ENCODE data around the gene SUSD2. TPM values are rescaled to one million over a fixed set of nuclear protein-coding genes. Genes with fewer than 3 reads are reported as not detected.

Gene SUSD2
- total RNA-seq, 2 experiments from 2014 or later, result 0.38 to 0.54 TPM

DNA sequence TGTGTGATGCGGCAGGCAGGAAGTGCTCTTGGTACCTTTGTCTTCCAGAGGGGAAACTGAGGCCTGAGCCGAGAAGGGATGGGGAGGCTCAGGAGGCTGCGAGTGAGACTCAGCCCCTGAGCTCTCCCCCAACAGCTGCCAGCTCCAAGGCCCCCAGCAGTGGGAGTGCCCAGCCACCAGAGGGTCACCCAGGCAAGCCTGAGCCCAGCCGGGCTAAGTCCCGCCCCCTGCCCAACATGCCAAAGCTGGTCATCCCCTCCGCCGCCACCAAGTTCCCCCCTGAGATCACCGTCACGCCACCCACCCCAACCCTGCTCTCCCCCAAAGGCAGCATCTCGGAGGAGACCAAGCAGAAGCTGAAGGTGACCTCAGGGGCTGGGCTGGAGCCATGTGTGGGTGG is 3.8 kb upstream of the SUSD2 start:
- ChIA-PET POLR2A (no interaction called here), CTCF (ENCODE audit: unreplicated experiment) (no interaction called here)
- H3K4me2 ChIP-seq (ENCODE audit: low read length), result no peak overlapping the region
- no TSS peak for BruUV-seq (replicated peaks)
- no peaks in the 10 kb centered on the region for H3K79me2 ChIP-seq (ENCODE audit: insufficient read depth, low read depth, low read length)
- H3K27ac ChIP-seq (ENCODE audit: low read depth, low read length, poor library complexity, severe bottlenecking), result no peak overlapping the region
- no peak for DNase-seq (ENCODE audit: low spot score)
- intact Hi-C loops (cut with micrococcal nuclease; ENCODE audit: unreplicated experiment), result loop anchor here (5.0 kb wide), 1 partner anchor 190 kb away; no protein-coding TSS in a partner anchor
- H3K36me3 ChIP-seq (ENCODE audit: insufficient read depth, low read length), result peaks cover 14% of the 10 kb centered on the region; the same call in 1 of the 2 replicates
- H2AFZ ChIP-seq (ENCODE audit: low read length), result no peak overlapping the region
- no peaks in the 10 kb centered on the region for H4K20me1 ChIP-seq (ENCODE audit: insufficient read depth, low read length)
- H3K9me3 ChIP-seq (ENCODE audit: low read length), result no peaks in the 10 kb centered on the region
- no peaks in the 10 kb centered on the region for H3K9me2 ChIP-seq (ENCODE audit: insufficient read depth, low read length)
- no peak for TF ChIP-seq EZH2phosphoT487 (IDR thresholded peaks at IDR 0.05; ENCODE audit: borderline replicate concordance, low read depth, low read length)
- no peak for TF ChIP-seq CTCF (conservative IDR thresholded peaks at IDR 0.05; ENCODE audit: low read length)
- no peak overlapping the region for H3K4me3 ChIP-seq (ENCODE audit: low read depth, low read length, poor library complexity, severe bottlenecking)
- H3K4me1 ChIP-seq (ENCODE audit: insufficient read depth, low read length, poor library complexity, severe bottlenecking), result no peaks in the 10 kb centered on the region

DNA sequence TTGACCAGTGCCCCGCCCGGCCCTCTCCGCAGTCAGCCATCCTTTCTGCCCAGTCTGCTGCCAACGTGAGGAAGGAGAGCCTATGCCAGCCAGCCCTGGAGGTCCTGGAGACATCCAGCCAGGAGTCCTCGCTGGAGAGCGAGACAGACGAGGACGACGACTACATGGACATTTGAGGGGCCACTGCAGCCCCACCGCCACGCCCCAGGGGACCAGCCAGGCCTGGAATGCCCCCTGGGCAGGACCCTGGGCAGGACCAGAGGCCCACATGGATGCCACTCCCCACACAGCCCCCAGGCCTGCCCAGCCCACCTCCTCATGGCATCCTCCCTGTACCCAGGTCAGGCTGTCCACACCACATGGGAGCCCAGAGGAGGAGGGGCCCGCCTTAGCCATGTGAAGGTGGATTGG is 3.3 kb upstream of the SUSD2 start:
- no peaks in the 10 kb centered on the region for H3K9me2 ChIP-seq (ENCODE audit: insufficient read depth, low read length)
- ChIA-PET POLR2A (no interaction called here), CTCF (ENCODE audit: unreplicated experiment) (interaction anchor here (1.2 kb wide), 1 partner anchor 21 kb away, joined by 3 read pairs; no protein-coding TSS in a partner anchor)
- H3K79me2 ChIP-seq (ENCODE audit: insufficient read depth, low read depth, low read length), result no peaks in the 10 kb centered on the region
- H3K36me3 ChIP-seq (ENCODE audit: insufficient read depth, low read length), result peaks cover 9% of the 10 kb centered on the region; the same call in 1 of the 2 replicates
- BruUV-seq (replicated peaks), result TSS peak; percentile 84
- H4K20me1 ChIP-seq (ENCODE audit: insufficient read depth, low read length), result no peaks in the 10 kb centered on the region
- no peak overlapping the region for H3K27ac ChIP-seq (ENCODE audit: low read depth, low read length, poor library complexity, severe bottlenecking)
- intact Hi-C loops (cut with micrococcal nuclease; ENCODE audit: unreplicated experiment), result loop anchor here (5.0 kb wide), 1 partner anchor 191 kb away; no protein-coding TSS in a partner anchor
- TF ChIP-seq EZH2phosphoT487 (IDR thresholded peaks at IDR 0.05; ENCODE audit: borderline replicate concordance, low read depth, low read length) (no peak), CTCF (conservative IDR thresholded peaks at IDR 0.05; ENCODE audit: low read length) (no peak)
- no peaks in the 10 kb centered on the region for H3K9me3 ChIP-seq (ENCODE audit: low read length)
- no peak for DNase-seq (ENCODE audit: low spot score)
- H2AFZ ChIP-seq (ENCODE audit: low read length), result no peak overlapping the region
- H3K4me2 ChIP-seq (ENCODE audit: low read length), result no peak overlapping the region
- H3K4me3 ChIP-seq (ENCODE audit: low read depth, low read length, poor library complexity, severe bottlenecking), result no peak overlapping the region
- no peaks in the 10 kb centered on the region for H3K4me1 ChIP-seq (ENCODE audit: insufficient read depth, low read length, poor library complexity, severe bottlenecking)
